HG02759 (cell line): ENCODE results near the gene SIL1.

ENCODE experiments used
- ATAC-seq: cut with Tn5 transposase; IDR thresholded peaks from one replicate; pipeline ENCODE4 v1.9.1; 2021; ENCODE audit warnings: mild to moderate bottlenecking, moderate library complexity; ENCODE audit not compliant: unreplicated experiment

The SIL1 gene

GRCh38 chr5:138948471-138949222, 249.5 kb downstream of the SIL1 start:
- ATAC-seq: no peak

- ATAC-seq: no peak
These were observed 250.4 kb downstream of the SIL1 start for GRCh38 chr5:138947780-138948179.

- ATAC-seq: no peak
These were observed 251.2 kb downstream of the SIL1 start for GRCh38 chr5:138946831-138947560.

GRCh38 chr5:138946241-138946623, 251.9 kb downstream of the SIL1 start:
- ATAC-seq: no peak

- ATAC-seq: no peak
These were observed 252.5 kb downstream of the SIL1 start for GRCh38 chr5:138945421-138946240.

GRCh38 chr5:138944527-138945322, 253.4 kb downstream of the SIL1 start:
- ATAC-seq: no peak

- no peak for ATAC-seq
These were observed 254.5 kb downstream of the SIL1 start for GRCh38 chr5:138943599-138944173.

GRCh38 chr5:138942861-138943260, 255.3 kb downstream of the SIL1 start:
- ATAC-seq: no peak

GRCh38 chr5:138942066-138942465, 256.1 kb downstream of the SIL1 start:
- no peak for ATAC-seq

GRCh38 chr5:138938526-138938925, 259.6 kb downstream of the SIL1 start:
- no peak for ATAC-seq

GRCh38 chr5:138937392-138938387, 260.5 kb downstream of the SIL1 start:
- ATAC-seq: no peak

GRCh38 chr5:138936968-138937345, 261.2 kb downstream of the SIL1 start:
- ATAC-seq: no peak

- ATAC-seq: no peak
These were observed 261.8 kb downstream of the SIL1 start for GRCh38 chr5:138936225-138936967.

- ATAC-seq: no peak
These were observed 262.7 kb downstream of the SIL1 start for GRCh38 chr5:138935466-138935865.

GRCh38 chr5:138934971-138935370, 263.2 kb downstream of the SIL1 start:
- no peak for ATAC-seq

GRCh38 chr5:138933522-138934290, 264.5 kb downstream of the SIL1 start:
- ATAC-seq: no peak

- ATAC-seq: no peak
These were observed 265.9 kb downstream of the SIL1 start for GRCh38 chr5:138932171-138932810.
